ENCODE measurements around the gene LRRC25. TPM values are rescaled to one million over a fixed set of nuclear protein-coding genes. Genes with fewer than 3 reads are reported as not detected.
"Not testable (repeated sequence)": the region's sequence is repeated elsewhere in the genome, so short reads cannot be mapped to it uniquely, and the experiment has no call there.

LRRC25 gene
- total RNA-seq, 1 experiment from 2014 or later = not detected

GRCh38 chr19:18380843-18381242 lies 16.6 kb downstream of the LRRC25 start:
- no peak for DNase-seq (ENCODE audit: low read depth)

- peak; percentile 67 for DNase-seq (ENCODE audit: low read depth)
Observed at GRCh38 chr19:18379803-18380747, 17.3 kb downstream of the LRRC25 start.

- no peak for DNase-seq (ENCODE audit: low read depth)
Observed at GRCh38 chr19:18377026-18377425, 20.4 kb downstream of the LRRC25 start.

- peak; percentile 99 for DNase-seq (ENCODE audit: low read depth)
Observed at GRCh38 chr19:18373892-18374629, 23.4 kb downstream of the LRRC25 start.

GRCh38 chr19:18373407-18373891 lies 24.0 kb downstream of the LRRC25 start:
- DNase-seq (ENCODE audit: low read depth) = no peak

GRCh38 chr19:18368504-18369222 lies 28.8 kb downstream of the LRRC25 start:
- DNase-seq (ENCODE audit: low read depth) = no peak

- DNase-seq (ENCODE audit: low read depth) = peak; percentile 25
Observed at GRCh38 chr19:18366021-18366435, 31.4 kb downstream of the LRRC25 start.

- DNase-seq (ENCODE audit: low read depth) = peak; percentile 99
Observed at GRCh38 chr19:18364826-18365528, 32.4 kb downstream of the LRRC25 start.

- not testable (repeated sequence) for DNase-seq (ENCODE audit: low read depth)
Observed at GRCh38 chr19:18364277-18364825, 33.1 kb downstream of the LRRC25 start.

GRCh38 chr19:18363787-18364186 lies 33.6 kb downstream of the LRRC25 start:
- DNase-seq (ENCODE audit: low read depth) = no peak

- DNase-seq (ENCODE audit: low read depth) = no peak
Observed at GRCh38 chr19:18362934-18363542, 34.4 kb downstream of the LRRC25 start.

- DNase-seq (ENCODE audit: low read depth) = no peak
Observed at GRCh38 chr19:18361646-18362045, 35.8 kb downstream of the LRRC25 start.

- no peak for DNase-seq (ENCODE audit: low read depth)
Observed at GRCh38 chr19:18357041-18357440, 40.4 kb downstream of the LRRC25 start.

GRCh38 chr19:18354743-18355142 lies 42.7 kb downstream of the LRRC25 start:
- DNase-seq (ENCODE audit: low read depth) = not testable (repeated sequence)

- DNase-seq (ENCODE audit: low read depth) = no peak
Observed at GRCh38 chr19:18353378-18354005, 43.9 kb downstream of the LRRC25 start.

GRCh38 chr19:18351544-18351943 lies 45.9 kb downstream of the LRRC25 start:
- DNase-seq (ENCODE audit: low read depth) = no peak

- DNase-seq (ENCODE audit: low read depth) = no peak
Observed at GRCh38 chr19:18350490-18350889, 46.9 kb downstream of the LRRC25 start.

GRCh38 chr19:18349524-18350128 lies 47.8 kb downstream of the LRRC25 start:
- DNase-seq (ENCODE audit: low read depth) = peak; percentile 47

- DNase-seq (ENCODE audit: low read depth) = not testable (repeated sequence)
Observed at GRCh38 chr19:18348818-18349339, 48.5 kb downstream of the LRRC25 start.
